Activated naive CD4-positive, alpha-beta T cell treated with anti-CD3 and anti-CD28 coated beads for 36 hours (primary cell): Measurements from ENCODE around the gene NEIL3. TPM values are rescaled to one million over a fixed set of nuclear protein-coding genes. Genes with fewer than 3 reads are reported as not detected.

ENCODE experiments used
- CTCF ChIA-PET: fragments of 350-600 bp; sonication (Branson Sonifier 250); formaldehyde crosslinking; loops from one replicate; lab custom pipeline; 2021; ENCODE audit warnings: antibody characterized with exemption; lab: Charles Lee
- DNase-seq: peaks from one replicate; pipeline ENCODE4 v3.0.0-alpha.2; 2020
- H3K27ac Mint-ChIP-seq: one replicate; pipeline ENCODE4 v1.8.0; 2021; ENCODE audit warnings: mild to moderate bottlenecking, mixed read lengths
- H3K27me3 Mint-ChIP-seq: one replicate; pipeline ENCODE4 v1.8.0; 2021; ENCODE audit warnings: low read depth, mixed read lengths
- H3K36me3 Mint-ChIP-seq: one replicate; pipeline ENCODE4 v1.8.0; 2021; ENCODE audit warnings: low read depth, mixed read lengths
- H3K4me1 Mint-ChIP-seq: one replicate; pipeline ENCODE4 v1.8.0; 2021; ENCODE audit warnings: low read depth, mixed read lengths
- H3K4me3 Mint-ChIP-seq: one replicate; pipeline ENCODE4 v1.8.0; 2021; ENCODE audit warnings: mild to moderate bottlenecking, moderate library complexity, mixed read lengths
- H3K9me3 Mint-ChIP-seq: one replicate; pipeline ENCODE4 v1.8.0; 2021; ENCODE audit warnings: mixed read lengths
- intact Hi-C: fragments of 100-400 bp; cut with micrococcal nuclease; formaldehyde crosslinking; loops from one replicate; pipeline ENCODE4 v1.15.1; 2023
- total RNA-seq, 2 experiments: library from RNA; stranded (reverse); gene quantifications; one replicate each; pipeline ENCODE4 v1.2.3, GENCODE V29; 2021

NEIL3 gene
- total RNA-seq, 2 experiments from 2014 or later = 21.9 to 22.7 TPM

- Mint-ChIP-seq H3K27me3 (peaks cover 3% of the 10 kb centered on the region), H3K27ac (no peak overlapping the region), H3K4me3 (no peak overlapping the region), H3K36me3 (peaks cover 1% of the 10 kb centered on the region), H3K9me3 (no peaks in the 10 kb centered on the region), H3K4me1 (peaks cover 46% of the 10 kb centered on the region)
- DNase-seq = no peak
- CTCF ChIA-PET = no interaction called here
- intact Hi-C loops = loop anchor here (1.0 to 2.0 kb wide), 5 partner anchors 10 to 1208 kb away; partner anchors contain the start of genes AGA, NEIL3 and SPATA4
Measured at GRCh38 chr4:177403746-177404145, 94.1 kb downstream of the NEIL3 start.

- intact Hi-C loops = no loop called here
- Mint-ChIP-seq H3K27me3 (peaks cover 3% of the 10 kb centered on the region), H3K9me3 (no peaks in the 10 kb centered on the region), H3K4me1 (peaks cover 46% of the 10 kb centered on the region), H3K4me3 (no peak overlapping the region), H3K27ac (no peak overlapping the region), H3K36me3 (peaks cover 1% of the 10 kb centered on the region)
- no peak for DNase-seq
- CTCF ChIA-PET = no interaction called here
Measured at GRCh38 chr4:177404342-177404741, 94.7 kb downstream of the NEIL3 start.

GRCh38 chr4:177404986-177405385 lies 95.3 kb downstream of the NEIL3 start:
- no peak overlapping the region for H3K27ac Mint-ChIP-seq
- H3K4me1 Mint-ChIP-seq = peaks cover 42% of the 10 kb centered on the region
- peaks cover 3% of the 10 kb centered on the region for H3K27me3 Mint-ChIP-seq
- H3K4me3 Mint-ChIP-seq = no peak overlapping the region
- CTCF ChIA-PET = no interaction called here
- intact Hi-C loops = no loop called here
- no peaks in the 10 kb centered on the region for H3K9me3 Mint-ChIP-seq
- no peak for DNase-seq
- peaks cover 1% of the 10 kb centered on the region for H3K36me3 Mint-ChIP-seq

- no peak for DNase-seq
- Mint-ChIP-seq H3K36me3 (no peaks in the 10 kb centered on the region), H3K27ac (no peak overlapping the region), H3K4me1 (peaks cover 37% of the 10 kb centered on the region), H3K4me3 (no peak overlapping the region), H3K27me3 (peaks cover 3% of the 10 kb centered on the region), H3K9me3 (no peaks in the 10 kb centered on the region)
- CTCF ChIA-PET = no interaction called here
- intact Hi-C loops = no loop called here
Measured at GRCh38 chr4:177405508-177405907, 95.8 kb downstream of the NEIL3 start.

- CTCF ChIA-PET = no interaction called here
- peaks cover 3% of the 10 kb centered on the region for H3K27me3 Mint-ChIP-seq
- H3K27ac Mint-ChIP-seq = no peak overlapping the region
- H3K9me3 Mint-ChIP-seq = no peaks in the 10 kb centered on the region
- no peak for DNase-seq
- peaks cover 18% of the 10 kb centered on the region for H3K4me1 Mint-ChIP-seq
- intact Hi-C loops = no loop called here
- no peak overlapping the region for H3K4me3 Mint-ChIP-seq
- H3K36me3 Mint-ChIP-seq = no peaks in the 10 kb centered on the region
Measured at GRCh38 chr4:177408023-177408422, 98.3 kb downstream of the NEIL3 start.

GRCh38 chr4:177410566-177410965 lies 100.9 kb downstream of the NEIL3 start:
- H3K36me3 Mint-ChIP-seq = no peaks in the 10 kb centered on the region
- H3K9me3 Mint-ChIP-seq = no peaks in the 10 kb centered on the region
- no peaks in the 10 kb centered on the region for H3K4me1 Mint-ChIP-seq
- H3K27ac Mint-ChIP-seq = no peak overlapping the region
- DNase-seq = no peak
- H3K4me3 Mint-ChIP-seq = no peak overlapping the region
- H3K27me3 Mint-ChIP-seq = no peaks in the 10 kb centered on the region
- CTCF ChIA-PET = no interaction called here
- intact Hi-C loops = no loop called here

- Mint-ChIP-seq H3K4me3 (no peak overlapping the region), H3K9me3 (no peaks in the 10 kb centered on the region), H3K27ac (no peak overlapping the region), H3K4me1 (no peaks in the 10 kb centered on the region), H3K27me3 (no peaks in the 10 kb centered on the region), H3K36me3 (no peaks in the 10 kb centered on the region)
- intact Hi-C loops = no loop called here
- CTCF ChIA-PET = interaction anchor here (0.9 kb wide), 1 partner anchor 9 kb away, joined by 5 read pairs; no protein-coding TSS in a partner anchor
- no peak for DNase-seq
Measured at GRCh38 chr4:177411996-177412395, 102.3 kb downstream of the NEIL3 start.

Other genes with a start within 250 kb of the NEIL3 start
- gene AGA, start 132.6 kb downstream of the NEIL3 start, total RNA-seq = 10 to 100 TPM; 14.4 to 18.0 TPM